ENCODE measurements around the gene PDE6G.

DNA sequence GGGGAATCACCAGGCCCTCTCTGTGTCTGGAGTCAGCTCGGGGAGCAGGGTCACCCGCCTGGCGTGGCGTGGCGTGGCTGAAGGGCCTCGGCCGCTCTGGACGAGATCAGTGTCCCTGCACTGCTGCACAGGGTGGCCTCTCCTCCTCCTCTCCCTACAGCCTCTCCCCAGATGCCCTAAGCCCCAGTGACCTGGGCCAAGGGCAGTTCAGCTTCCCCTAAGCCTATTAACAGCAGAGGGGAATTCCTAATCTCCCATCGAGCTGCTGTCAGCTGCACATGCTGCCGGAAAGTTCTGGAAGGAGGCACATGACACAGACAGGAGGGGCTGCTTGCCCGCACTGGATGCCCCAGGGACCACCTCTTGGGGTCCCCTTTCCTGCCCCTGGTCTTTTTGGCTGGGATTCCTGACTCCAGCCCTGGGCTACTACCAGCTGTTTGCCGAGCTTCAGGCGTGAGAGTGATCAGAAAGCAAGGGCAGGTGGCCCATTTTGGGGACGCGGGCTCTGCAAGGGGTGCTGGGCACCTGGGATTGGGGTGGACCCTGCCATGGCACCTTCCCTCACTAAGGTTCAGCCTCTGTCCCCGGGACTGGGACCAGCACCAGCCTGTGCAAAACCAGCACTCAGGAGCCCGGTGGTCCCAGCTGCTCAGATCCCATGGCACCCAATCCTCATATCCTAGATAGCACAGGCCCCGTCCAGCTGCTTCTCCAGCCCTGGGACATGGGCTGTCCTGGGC, 794 bp downstream of the PDE6G start:
- TF ChIP-seq BORCS8-MEF2B (CRISPR knock-in tag; IDR thresholded peaks at IDR 0.05) (no peak; the same call in 1 of the 2 replicates), ZNF644 (CRISPR knock-in tag; IDR thresholded peaks at IDR 0.05; ENCODE audit: low read depth) (no peak), EHMT2 (IDR thresholded peaks at IDR 0.05; ENCODE audit: borderline replicate concordance, low read depth, low read length) (no peak), SIX4 (CRISPR knock-in tag; IDR thresholded peaks at IDR 0.05) (no peak), SUZ12 (IDR thresholded peaks at IDR 0.05; ENCODE audit: low read depth, low read length) (no peak)
- TF ChIP-seq, protein P1, sequence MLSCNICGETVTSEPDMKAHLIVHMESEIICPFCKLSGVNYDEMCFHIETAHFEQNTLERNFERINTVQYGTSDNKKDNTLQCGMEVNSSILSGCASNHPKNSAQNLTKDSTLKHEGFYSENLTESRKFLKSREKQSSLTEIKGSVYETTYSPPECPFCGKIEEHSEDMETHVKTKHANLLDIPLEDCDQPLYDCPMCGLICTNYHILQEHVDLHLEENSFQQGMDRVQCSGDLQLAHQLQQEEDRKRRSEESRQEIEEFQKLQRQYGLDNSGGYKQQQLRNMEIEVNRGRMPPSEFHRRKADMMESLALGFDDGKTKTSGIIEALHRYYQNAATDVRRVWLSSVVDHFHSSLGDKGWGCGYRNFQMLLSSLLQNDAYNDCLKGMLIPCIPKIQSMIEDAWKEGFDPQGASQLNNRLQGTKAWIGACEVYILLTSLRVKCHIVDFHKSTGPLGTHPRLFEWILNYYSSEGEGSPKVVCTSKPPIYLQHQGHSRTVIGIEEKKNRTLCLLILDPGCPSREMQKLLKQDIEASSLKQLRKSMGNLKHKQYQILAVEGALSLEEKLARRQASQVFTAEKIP (CRISPR knock-in tag; IDR thresholded peaks at IDR 0.05; ENCODE audit: borderline replicate concordance) = no peak
- TF ChIP-seq, protein P2, sequence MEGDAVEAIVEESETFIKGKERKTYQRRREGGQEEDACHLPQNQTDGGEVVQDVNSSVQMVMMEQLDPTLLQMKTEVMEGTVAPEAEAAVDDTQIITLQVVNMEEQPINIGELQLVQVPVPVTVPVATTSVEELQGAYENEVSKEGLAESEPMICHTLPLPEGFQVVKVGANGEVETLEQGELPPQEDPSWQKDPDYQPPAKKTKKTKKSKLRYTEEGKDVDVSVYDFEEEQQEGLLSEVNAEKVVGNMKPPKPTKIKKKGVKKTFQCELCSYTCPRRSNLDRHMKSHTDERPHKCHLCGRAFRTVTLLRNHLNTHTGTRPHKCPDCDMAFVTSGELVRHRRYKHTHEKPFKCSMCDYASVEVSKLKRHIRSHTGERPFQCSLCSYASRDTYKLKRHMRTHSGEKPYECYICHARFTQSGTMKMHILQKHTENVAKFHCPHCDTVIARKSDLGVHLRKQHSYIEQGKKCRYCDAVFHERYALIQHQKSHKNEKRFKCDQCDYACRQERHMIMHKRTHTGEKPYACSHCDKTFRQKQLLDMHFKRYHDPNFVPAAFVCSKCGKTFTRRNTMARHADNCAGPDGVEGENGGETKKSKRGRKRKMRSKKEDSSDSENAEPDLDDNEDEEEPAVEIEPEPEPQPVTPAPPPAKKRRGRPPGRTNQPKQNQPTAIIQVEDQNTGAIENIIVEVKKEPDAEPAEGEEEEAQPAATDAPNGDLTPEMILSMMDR (CRISPR knock-in tag; IDR thresholded peaks at IDR 0.05) = no peak
